ENCODE data around the gene BCL11A. TPM values are rescaled to one million over a fixed set of nuclear protein-coding genes. Genes with fewer than 3 reads are reported as not detected.

The BCL11A gene
- polyA plus RNA-seq, 1 donor (not counting 4 experiments of a cell fraction or from before 2014, with no cell fraction given) = 5.0 TPM

GRCh38 chr2:60508339-60508917 is 45.0 kb downstream of the BCL11A start:
- DNase-seq (ENCODE audit: low read depth, low spot score) = no peak
- no peak overlapping the region for H2AFZ ChIP-seq (ENCODE audit: control insufficient read depth, low read length)
- no peaks in the 10 kb centered on the region for H3K79me2 ChIP-seq (ENCODE audit: control insufficient read depth, insufficient read depth, low read length)
- H3K4me3 ChIP-seq (ENCODE audit: control insufficient read depth in 2 of 3, extremely low read depth in 1 of 3, insufficient read depth in 2 of 3, low read depth in 1 of 3, low read length in 3 of 3) = no peak overlapping the region
- dilution Hi-C loops (cut with MboI; ENCODE audit: extremely low pct_ligation_motif_present, low sequenced_read_pairs) = no loop called here
- TF ChIP-seq CTCF (optimal IDR thresholded peaks at IDR 0.05 in 1 of 3, IDR thresholded peaks at IDR 0.05 in 1 of 3, conservative IDR thresholded peaks at IDR 0.05 in 1 of 3; ENCODE audit: extremely low read depth in 1 of 3, insufficient read depth in 2 of 3, low read length in 3 of 3) (no peak), EZH2 (IDR thresholded peaks at IDR 0.05; ENCODE audit: low read length) (no peak)
- no peak for FAIRE-seq
- H3K9me3 ChIP-seq (ENCODE audit: control insufficient read depth, low read depth, low read length) = no peaks in the 10 kb centered on the region
- H3K27me3 ChIP-seq (ENCODE audit: control insufficient read depth, extremely low read depth, insufficient read depth, low read length) = no peaks in the 10 kb centered on the region
- no peaks in the 10 kb centered on the region for H4K20me1 ChIP-seq (ENCODE audit: control insufficient read depth, extremely low read depth, insufficient read depth, low read length)
- no peaks in the 10 kb centered on the region for H3K9me1 ChIP-seq (ENCODE audit: control insufficient read depth, extremely low read depth, insufficient read depth, low read length)
- H3K4me2 ChIP-seq (ENCODE audit: control insufficient read depth, extremely low read depth, insufficient read depth, low read depth, low read length) = no peak overlapping the region
- no peak overlapping the region for H3K9ac ChIP-seq (ENCODE audit: control insufficient read depth, extremely low read depth, insufficient read depth, low read length)
- H3K36me3 ChIP-seq (ENCODE audit: control insufficient read depth in 2 of 2, extremely low read depth in 1 of 2, insufficient read depth in 2 of 2, low read length in 2 of 2) = peaks cover 0 to 2% of the 10 kb centered on the region in 2 experiments
- peaks cover 49% of the 10 kb centered on the region for H3K4me1 ChIP-seq (ENCODE audit: control insufficient read depth, extremely low read depth, insufficient read depth, low read length)
- no peak overlapping the region for H3K27ac ChIP-seq (ENCODE audit: control insufficient read depth, insufficient read depth, low read length)

- DNase-seq (ENCODE audit: low read depth, low spot score) (no peak), FAIRE-seq (peak; percentile 17)
- Histone ChIP-seq H3K4me3 (ENCODE audit: control insufficient read depth in 2 of 3, extremely low read depth in 1 of 3, insufficient read depth in 2 of 3, low read depth in 1 of 3, low read length in 3 of 3) (no peak overlapping the region), H3K36me3 (ENCODE audit: control insufficient read depth in 2 of 2, extremely low read depth in 1 of 2, insufficient read depth in 2 of 2, low read length in 2 of 2) (peaks cover 0 to 2% of the 10 kb centered on the region in 2 experiments), H3K4me1 (ENCODE audit: control insufficient read depth, extremely low read depth, insufficient read depth, low read length) (peaks cover 40% of the 10 kb centered on the region), H3K27ac (ENCODE audit: control insufficient read depth, insufficient read depth, low read length) (no peak overlapping the region), H3K4me2 (ENCODE audit: control insufficient read depth, extremely low read depth, insufficient read depth, low read depth, low read length) (no peak overlapping the region), H2AFZ (ENCODE audit: control insufficient read depth, low read length) (no peak overlapping the region), H3K9me3 (ENCODE audit: control insufficient read depth, low read depth, low read length) (no peaks in the 10 kb centered on the region), H3K9ac (ENCODE audit: control insufficient read depth, extremely low read depth, insufficient read depth, low read length) (no peak overlapping the region), H4K20me1 (ENCODE audit: control insufficient read depth, extremely low read depth, insufficient read depth, low read length) (no peaks in the 10 kb centered on the region), H3K79me2 (ENCODE audit: control insufficient read depth, insufficient read depth, low read length) (no peaks in the 10 kb centered on the region), H3K27me3 (ENCODE audit: control insufficient read depth, extremely low read depth, insufficient read depth, low read length) (no peaks in the 10 kb centered on the region), H3K9me1 (ENCODE audit: control insufficient read depth, extremely low read depth, insufficient read depth, low read length) (no peaks in the 10 kb centered on the region)
- dilution Hi-C loops (cut with MboI; ENCODE audit: extremely low pct_ligation_motif_present, low sequenced_read_pairs) = no loop called here
- no peak for TF ChIP-seq EZH2 (IDR thresholded peaks at IDR 0.05; ENCODE audit: low read length)
- TF ChIP-seq CTCF (optimal IDR thresholded peaks at IDR 0.05 in 1 of 3, IDR thresholded peaks at IDR 0.05 in 1 of 3, conservative IDR thresholded peaks at IDR 0.05 in 1 of 3; ENCODE audit: extremely low read depth in 1 of 3, insufficient read depth in 2 of 3, low read length in 3 of 3) = no peak
Observed at GRCh38 chr2:60507211-60507965, 46.1 kb downstream of the BCL11A start.

Data from keratinocyte (primary cell).